ENCODE measurements around the gene SLC25A39.

DNA sequence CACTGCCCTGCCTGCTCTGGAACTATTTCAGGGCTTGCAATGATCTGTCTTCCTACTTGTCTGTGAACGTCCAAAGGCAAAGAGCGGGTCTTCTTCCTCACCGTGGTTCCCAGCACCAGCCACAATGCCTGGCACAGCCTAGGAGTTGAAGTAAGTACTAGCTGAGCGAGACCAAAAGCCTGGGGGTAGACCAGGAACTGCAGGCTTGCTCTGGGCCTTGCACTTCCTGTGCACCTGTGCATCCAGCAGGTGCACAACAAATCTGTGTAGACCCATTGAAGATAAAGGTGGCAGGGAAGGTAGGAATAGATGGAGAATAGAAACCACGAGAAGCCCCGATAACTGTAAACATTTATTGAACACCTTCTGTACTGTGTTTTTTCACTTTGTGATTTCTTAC is 34.4 kb upstream of the SLC25A39 start:
- TF ChIP-seq, protein P1, sequence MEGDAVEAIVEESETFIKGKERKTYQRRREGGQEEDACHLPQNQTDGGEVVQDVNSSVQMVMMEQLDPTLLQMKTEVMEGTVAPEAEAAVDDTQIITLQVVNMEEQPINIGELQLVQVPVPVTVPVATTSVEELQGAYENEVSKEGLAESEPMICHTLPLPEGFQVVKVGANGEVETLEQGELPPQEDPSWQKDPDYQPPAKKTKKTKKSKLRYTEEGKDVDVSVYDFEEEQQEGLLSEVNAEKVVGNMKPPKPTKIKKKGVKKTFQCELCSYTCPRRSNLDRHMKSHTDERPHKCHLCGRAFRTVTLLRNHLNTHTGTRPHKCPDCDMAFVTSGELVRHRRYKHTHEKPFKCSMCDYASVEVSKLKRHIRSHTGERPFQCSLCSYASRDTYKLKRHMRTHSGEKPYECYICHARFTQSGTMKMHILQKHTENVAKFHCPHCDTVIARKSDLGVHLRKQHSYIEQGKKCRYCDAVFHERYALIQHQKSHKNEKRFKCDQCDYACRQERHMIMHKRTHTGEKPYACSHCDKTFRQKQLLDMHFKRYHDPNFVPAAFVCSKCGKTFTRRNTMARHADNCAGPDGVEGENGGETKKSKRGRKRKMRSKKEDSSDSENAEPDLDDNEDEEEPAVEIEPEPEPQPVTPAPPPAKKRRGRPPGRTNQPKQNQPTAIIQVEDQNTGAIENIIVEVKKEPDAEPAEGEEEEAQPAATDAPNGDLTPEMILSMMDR (IDR thresholded peaks at IDR 0.05; ENCODE audit: poor library complexity), result no peak
- TF ChIP-seq EZH2phosphoT487 (IDR thresholded peaks at IDR 0.05; ENCODE audit: low read depth, severe bottlenecking, unreplicated experiment), result no peak
